NOMO-1 treated with DMSO at 0.1 percent for 48 hours (cell line): ENCODE measurements around the gene NOX5.

Source experiments
- DNase-seq: peaks from one replicate; lab custom pipeline; 2025; ENCODE audit not compliant: unreplicated experiment; lab: John Stamatoyannopoulos, UW

NOX5 gene

GRCh38 chr15:69076756-69077155 lies 62.3 kb downstream of the NOX5 start:
- no peak for DNase-seq

- no peak for DNase-seq
These were observed 64.1 kb downstream of the NOX5 start for GRCh38 chr15:69078638-69079037.

DNA sequence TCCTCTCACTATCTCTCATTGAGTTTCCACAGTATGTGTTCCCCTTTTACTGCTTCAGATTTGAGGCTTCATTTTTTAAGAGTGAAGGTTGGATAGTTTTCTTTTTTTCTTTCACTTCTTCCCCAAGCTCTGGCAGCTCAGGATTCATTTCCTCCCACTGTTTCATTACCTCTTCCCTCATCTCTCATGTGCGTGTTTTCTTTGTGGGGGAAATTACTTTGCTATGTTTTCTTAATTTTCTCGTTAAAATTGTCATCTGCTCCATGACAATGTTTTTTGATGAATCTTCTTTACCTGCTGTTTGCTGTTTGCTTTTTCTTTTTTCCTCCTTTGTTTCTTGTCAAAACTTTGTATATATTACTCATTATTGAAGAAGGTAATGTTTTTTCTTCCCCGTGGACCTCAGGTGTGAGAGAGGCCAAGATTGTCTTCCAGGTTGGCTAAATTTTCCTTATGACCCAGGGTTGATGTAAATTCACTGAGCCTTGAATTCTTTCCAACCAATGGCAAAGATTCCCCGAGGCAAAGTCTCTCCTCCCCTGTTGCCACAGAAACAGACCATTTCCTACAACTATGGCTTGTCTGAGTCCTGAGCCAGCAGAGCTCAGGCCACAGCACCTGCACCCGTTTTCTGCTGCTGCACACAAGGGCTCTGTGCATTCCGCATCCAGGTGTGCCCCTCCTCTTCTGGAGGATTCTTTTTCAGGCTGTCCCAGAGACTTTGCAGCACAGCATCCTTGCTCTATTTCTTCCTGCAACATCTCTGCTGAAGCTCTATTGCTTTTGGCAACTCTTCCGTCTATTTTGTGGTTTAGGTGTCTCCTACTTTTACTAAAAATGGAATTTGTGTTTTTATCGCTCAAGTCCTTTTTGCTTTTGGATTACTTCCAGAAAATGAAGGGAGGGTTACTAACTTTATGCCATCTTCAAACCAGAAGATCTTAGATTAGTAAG lies 66.1 kb downstream of the NOX5 start:
- DNase-seq: peak; percentile 20

DNA sequence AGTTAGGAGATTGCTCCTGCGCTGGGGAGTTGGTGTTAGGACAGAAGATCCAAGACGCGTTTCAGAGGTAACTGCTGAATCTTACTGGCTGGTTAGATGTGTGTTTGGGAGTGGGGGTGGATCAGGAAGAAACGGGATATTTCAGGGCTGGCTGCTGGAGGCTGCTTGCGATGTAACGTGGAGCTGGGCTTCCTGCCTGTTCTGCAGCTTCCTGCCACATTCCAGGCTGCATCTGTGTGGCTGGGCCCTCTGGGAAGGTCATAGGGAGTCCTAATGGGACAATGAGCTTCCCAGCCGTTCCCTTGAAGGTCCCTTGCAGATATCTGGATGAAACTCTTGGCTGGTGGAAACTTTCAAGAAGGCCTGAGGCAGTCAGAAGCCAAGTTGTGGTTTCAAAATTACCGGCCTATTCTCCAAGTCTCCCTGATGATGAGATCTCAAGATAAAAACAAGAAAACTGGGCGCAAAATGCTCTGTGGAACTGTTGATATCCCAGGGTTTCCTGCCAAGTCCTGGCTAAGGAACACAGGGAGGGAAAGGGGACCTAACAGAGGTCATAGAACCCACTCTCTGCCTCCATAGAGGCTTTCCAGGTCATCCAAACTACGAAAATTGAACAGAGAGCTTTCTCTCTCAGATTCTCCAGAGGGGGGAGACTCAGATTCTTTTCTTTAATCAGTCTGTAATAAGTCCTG lies 67.0 kb downstream of the NOX5 start:
- no peak for DNase-seq

GRCh38 chr15:69082021-69082502 lies 67.6 kb downstream of the NOX5 start:
- no peak for DNase-seq

DNA sequence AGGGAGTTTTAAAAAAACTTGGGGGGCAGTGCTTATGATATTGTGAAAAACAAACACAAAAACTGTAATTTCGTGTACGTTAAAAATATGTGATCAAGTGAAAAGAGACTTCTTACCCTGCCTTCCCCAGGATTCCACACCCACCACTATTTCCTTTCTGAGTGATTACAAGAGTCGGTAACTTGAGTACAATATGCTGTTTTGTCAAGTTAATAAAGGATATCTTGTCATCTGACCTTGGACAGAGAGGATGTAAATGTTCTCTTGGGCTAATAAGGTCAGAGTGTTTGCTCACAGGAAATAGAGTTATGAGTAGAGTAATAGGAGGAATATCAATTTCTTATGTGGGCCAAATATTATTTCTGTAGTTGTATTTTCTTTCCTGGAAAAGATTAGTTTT lies 68.1 kb downstream of the NOX5 start:
- DNase-seq: no peak

GRCh38 chr15:69084404-69085030 lies 70.0 kb downstream of the NOX5 start:
- no peak for DNase-seq

DNA sequence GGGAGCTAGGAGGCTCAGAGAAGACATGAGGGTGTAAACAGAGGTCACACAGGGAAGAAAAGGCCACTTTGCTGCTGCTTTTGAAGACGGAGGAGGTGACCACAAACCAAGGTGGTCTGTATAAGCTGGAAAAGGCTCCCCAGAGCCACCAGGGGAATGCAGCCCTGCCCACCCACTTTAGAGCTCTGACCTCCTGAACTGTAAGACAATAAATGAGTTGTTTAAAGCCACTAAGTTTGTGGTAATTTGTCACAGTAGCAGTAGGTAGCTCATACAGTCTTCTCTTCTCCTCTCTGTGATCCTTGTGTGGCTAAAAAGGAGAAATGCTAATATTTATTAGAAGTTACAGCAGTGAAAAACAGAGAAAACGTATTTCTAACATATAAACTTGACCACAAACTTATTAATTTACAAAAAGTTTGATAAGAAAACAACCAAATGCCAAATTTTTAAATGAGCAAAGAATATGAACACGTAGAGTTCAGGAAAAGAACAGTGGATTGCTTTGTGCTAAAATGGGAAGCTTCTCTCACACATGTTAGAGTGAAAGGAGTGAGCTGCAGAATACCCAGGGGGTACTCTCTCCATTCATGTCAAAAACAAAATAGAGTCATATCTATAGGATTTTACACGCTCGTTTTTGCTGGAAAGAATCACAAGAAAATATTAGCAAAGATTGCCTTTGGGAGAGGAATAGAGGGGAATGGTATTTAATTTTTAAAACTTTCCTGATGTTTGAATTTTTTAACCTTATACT lies 71.0 kb downstream of the NOX5 start:
- no peak for DNase-seq

DNA sequence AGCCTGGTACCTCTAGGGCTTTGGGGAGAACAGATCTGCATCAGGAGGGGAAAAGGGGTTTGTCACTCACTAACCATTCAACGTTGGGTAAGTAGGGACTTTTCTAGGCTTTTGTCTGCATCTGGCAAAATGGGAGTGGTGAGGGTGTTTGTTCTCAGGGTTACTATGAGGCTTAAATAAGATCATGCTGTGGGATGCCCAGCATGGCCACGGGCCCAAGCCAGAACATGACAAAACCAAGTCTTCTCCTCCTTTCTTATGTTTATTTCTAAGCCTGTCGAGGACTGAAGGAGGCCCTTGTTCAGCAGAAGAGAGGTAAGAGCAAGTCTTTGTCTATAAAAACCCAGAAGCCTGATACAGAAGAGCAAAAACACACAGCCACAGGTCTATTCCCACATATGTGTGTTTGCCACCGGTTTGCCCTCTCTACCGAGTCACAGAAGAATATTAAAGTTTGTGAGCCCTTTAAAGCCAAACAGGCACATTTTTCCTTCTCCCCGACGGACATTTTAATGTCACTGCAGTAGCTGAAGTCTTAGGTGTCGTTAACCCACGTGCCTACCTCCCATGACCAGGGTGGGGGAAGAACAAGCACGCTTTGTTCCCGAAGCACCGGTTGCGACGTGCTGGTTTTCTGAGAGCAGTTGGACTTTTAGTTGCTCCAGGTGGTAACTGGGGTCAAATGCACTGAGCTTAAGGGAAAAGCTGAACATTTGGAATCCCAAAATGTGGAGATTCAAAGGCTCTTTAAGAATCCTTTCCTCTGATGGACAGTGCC lies 72.1 kb downstream of the NOX5 start:
- no peak for DNase-seq

GRCh38 chr15:69087366-69087976 lies 73.0 kb downstream of the NOX5 start:
- no peak for DNase-seq

- peak; percentile 49 for DNase-seq
These were observed 73.9 kb downstream of the NOX5 start for GRCh38 chr15:69088300-69088965.

DNA sequence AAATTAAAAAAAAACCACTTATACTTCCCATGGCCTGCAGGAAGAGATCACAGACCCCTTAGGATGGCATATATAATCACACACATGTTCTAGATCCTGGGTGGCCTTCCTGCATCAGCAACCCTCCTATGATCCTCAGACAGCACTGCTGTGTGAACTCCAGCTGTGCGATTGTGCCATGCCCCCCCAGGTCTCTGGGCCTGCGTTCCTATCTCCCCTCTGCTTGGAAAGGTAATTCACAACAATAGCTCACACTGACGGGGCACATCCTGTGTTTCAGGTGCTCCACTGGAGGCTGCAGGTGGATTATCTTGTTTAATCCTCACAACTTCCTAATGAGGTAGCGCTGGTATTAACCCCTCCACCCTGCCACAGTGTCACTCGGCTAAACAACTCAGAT lies 74.8 kb downstream of the NOX5 start:
- no peak for DNase-seq

- DNase-seq: peak; percentile 39
These were observed 75.9 kb downstream of the NOX5 start for GRCh38 chr15:69090197-69090948.

GRCh38 chr15:69091654-69092053 lies 77.2 kb downstream of the NOX5 start:
- DNase-seq: no peak

DNA sequence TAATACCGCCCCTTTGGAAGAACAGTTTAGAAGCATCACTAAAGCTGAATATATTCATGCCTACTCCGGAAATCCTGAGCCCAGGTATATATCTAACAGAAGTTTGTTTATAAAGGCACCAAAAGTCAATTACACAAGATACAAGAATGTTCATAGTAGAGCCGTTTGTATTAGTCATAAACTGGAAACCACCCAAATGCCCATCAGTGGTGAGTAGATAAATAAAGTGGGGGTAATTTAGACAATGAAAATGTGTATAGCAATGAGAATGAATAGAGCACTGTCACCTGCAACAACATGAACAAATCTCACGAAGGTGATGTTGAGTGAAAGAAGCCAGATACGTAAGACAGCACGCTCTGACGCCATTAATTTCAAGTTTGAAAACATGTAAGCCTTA lies 77.7 kb downstream of the NOX5 start:
- no peak for DNase-seq

DNA sequence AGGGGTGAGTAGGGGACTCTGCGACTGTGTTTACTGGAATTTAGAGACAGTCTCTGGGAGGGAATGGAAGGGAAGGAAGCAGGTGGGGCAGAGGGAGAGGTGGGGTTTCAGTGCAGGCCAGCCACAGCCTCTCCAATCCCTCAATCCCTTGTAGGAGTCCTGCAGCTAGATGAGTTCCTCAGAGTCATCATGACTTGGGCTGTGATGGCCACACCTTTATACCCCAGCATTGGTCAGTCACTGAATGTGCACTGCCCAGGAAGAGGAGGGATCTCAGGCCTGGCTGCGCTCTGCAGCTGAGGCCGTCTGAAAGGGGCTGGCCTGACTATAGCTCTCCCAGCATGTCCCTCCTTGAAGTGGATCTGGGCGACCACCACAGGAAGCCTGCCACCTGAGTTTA lies 78.6 kb downstream of the NOX5 start:
- no peak for DNase-seq

DNA sequence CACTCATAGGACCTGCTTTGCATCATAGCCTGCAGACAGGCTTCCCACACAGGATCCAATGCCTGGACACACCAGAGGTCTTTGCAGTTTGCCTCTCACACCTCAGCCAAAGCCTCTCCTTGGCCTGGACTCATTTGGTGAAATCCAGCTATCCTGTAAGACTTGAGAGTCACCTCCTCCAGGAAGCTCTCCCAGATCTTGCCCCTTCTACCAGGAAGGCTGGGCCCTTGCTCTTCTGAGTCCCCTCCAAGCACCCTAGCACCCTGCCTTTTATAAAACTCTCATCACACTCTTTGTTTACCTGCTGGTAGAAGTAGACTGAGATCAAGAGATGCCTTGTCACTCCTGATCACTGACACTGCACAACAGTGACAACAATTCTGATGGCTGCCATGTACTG lies 79.1 kb downstream of the NOX5 start:
- DNase-seq: no peak

DNA sequence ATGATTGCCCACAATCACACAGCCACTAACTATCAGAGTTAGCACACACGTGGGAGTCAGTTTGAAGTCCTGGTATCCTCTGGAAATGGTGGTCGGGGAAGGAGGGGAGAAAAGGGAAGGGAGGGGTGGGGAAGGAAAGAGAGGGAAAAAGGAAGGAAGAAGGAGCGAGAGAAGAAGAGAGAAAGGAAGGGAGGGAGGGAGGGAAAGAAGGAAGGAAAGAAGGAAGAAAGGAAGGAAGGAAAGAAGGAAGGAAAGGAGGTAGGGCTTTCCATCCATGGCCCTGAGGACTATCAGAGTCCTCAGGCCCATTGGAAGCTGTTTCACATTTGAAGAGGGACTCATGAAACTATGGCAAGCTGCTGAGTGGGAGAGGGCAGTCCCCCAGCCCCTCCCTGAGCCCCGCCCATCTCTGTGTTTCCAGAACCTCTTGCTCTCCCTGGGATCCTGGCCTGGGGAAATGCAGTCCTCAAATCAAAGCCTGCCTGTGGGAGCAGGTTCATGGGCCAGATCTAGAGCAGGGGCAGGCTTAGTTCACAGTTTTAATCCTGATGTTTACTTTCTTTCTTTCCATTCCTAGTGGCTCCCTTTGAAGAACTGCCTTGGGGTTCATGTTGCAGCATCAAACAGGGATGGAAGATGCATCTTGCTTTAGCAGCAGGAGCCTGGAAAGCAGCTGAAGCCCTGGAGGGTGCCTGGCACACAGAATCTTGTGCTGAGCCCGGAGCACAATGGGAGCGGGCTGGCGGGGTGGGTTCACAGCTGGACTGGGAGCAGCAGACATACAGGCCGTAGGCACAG lies 79.8 kb downstream of the NOX5 start:
- no peak for DNase-seq
